Vagina (tissue), 2 donors: ENCODE results near the gene PRND.

Experiments used
- CTCF ChIP-seq, 3 experiments: fragments of 450-650 bp in 2 of 3; fragments of 200-600 bp in 1 of 3; sonication (generic) in 1 of 3; IDR thresholded peaks; one replicate each; pipeline ENCODE4 v1.5.1; 2017 to 2019; ENCODE audit warnings: antibody characterized with exemption in 3 of 3, mild to moderate bottlenecking in 2 of 3, moderate library complexity in 2 of 3
- POLR2A ChIP-seq, 2 donors: fragments of 450-650 bp; IDR thresholded peaks; one replicate each; pipeline ENCODE4 v1.6.1; 2017; ENCODE audit warnings: antibody characterized with exemption in 2 of 2, mild to moderate bottlenecking in 2 of 2, moderate library complexity in 2 of 2
- POLR2AphosphoS5 ChIP-seq, 2 donors: sonication (generic); formaldehyde crosslinking; IDR thresholded peaks; one replicate each; pipeline ENCODE4 v1.9.0; 2017; ENCODE audit warnings: antibody characterized with exemption in 2 of 2, mild to moderate bottlenecking in 2 of 2, low read depth in 1 of 2; ENCODE audit not compliant: insufficient read depth in 1 of 2

GRCh38 chr20:4767084-4767483, 45.4 kb downstream of the PRND start:
- TF ChIP-seq CTCF (IDR thresholded peaks at IDR 0.05): no peak
- no peak for TF ChIP-seq POLR2A (IDR thresholded peaks at IDR 0.05)
- TF ChIP-seq POLR2AphosphoS5 (IDR thresholded peaks at IDR 0.05; ENCODE audit: insufficient read depth in 1 of 2, low read depth in 1 of 2): no peak
